ENCODE data around the gene SSTR5. TPM values are rescaled to one million over a fixed set of nuclear protein-coding genes. Genes with fewer than 3 reads are reported as not detected.

Gene SSTR5
- total and polyA plus RNA-seq, 2 of the 4 experiments (the other 2 are of a cell fraction) = not detected

- WGBS, 2 experiments (ENCODE audit: extremely low coverage in 2 of 2, insufficient read length in 1 of 2) = 58% methylated on average over 9 of the region's 11 CpGs; no CpG with 5 or more reads in 1 of the 2 experiments
- no peaks in the 10 kb centered on the region for H3K9me3 ChIP-seq (ENCODE audit: control insufficient read depth, insufficient read depth, low read length)
- H3K56ac ChIP-seq (ENCODE audit: extremely low read depth, insufficient read depth, low read length) = no peak overlapping the region
- no peak overlapping the region for H4K5ac ChIP-seq (ENCODE audit: low read depth, low read length)
- H3K23ac ChIP-seq (ENCODE audit: low read depth, low read length) = no peak overlapping the region
- H2BK5ac ChIP-seq (ENCODE audit: low read depth, low read length, poor library complexity, severe bottlenecking) = no peak overlapping the region
- dilution Hi-C loops (cut with HindIII; ENCODE audit: low sequenced_read_pairs, unreplicated experiment) = no loop called here
- no peak overlapping the region for H2AFZ ChIP-seq (replicated peaks; ENCODE audit: low read length, poor library complexity)
- TF ChIP-seq MAZ (IDR thresholded peaks at IDR 0.05; ENCODE audit: borderline replicate concordance, low read depth, low read length) (no peak), SMC3 (IDR thresholded peaks at IDR 0.05; ENCODE audit: low read depth, low read length) (no peak), BHLHE40 (IDR thresholded peaks at IDR 0.05; ENCODE audit: low read depth, low read length) (no peak), POLR2A (IDR thresholded peaks at IDR 0.05; ENCODE audit: low read depth, low read length) (no peak), MAFK (IDR thresholded peaks at IDR 0.05; ENCODE audit: low read depth, low read length) (no peak), FOS (IDR thresholded peaks at IDR 0.05; ENCODE audit: low read depth, low read length) (no peak), RAD21 (IDR thresholded peaks at IDR 0.05; ENCODE audit: low read length) (no peak), ELK1 (IDR thresholded peaks at IDR 0.05; ENCODE audit: borderline replicate concordance, low read depth, low read length) (no peak), CHD1 (IDR thresholded peaks at IDR 0.05; ENCODE audit: low read depth, low read length) (no peak)
- H3K27me3 ChIP-seq (ENCODE audit: control insufficient read depth, insufficient read depth, low read length) = peaks cover 27% of the 10 kb centered on the region
- in situ Hi-C loops (cut with MboI; ENCODE audit: low sequenced_read_pairs) = loop anchor here (5.0 to 25.0 kb wide), 2 partner anchors 238 to 338 kb away; partner anchors contain the start of genes ANTKMT, FBXL16 and METRN
- no peak overlapping the region for H3K4me2 ChIP-seq (ENCODE audit: low read depth, low read length)
- H4K8ac ChIP-seq (ENCODE audit: low read depth in 2 of 2, low read length in 2 of 2) = no peak overlapping the region
- H2AK9ac ChIP-seq (replicated peaks; ENCODE audit: low read depth, low read length, poor library complexity) = no peak overlapping the region
- H3K4me1 ChIP-seq (ENCODE audit: control insufficient read depth, insufficient read depth, low read length) = no peaks in the 10 kb centered on the region
- H3K9ac ChIP-seq (ENCODE audit: low read depth, low read length) = no peak overlapping the region
- H4K91ac ChIP-seq (ENCODE audit: insufficient read depth, low read depth, low read length) = no peak overlapping the region
- no peaks in the 10 kb centered on the region for H4K20me1 ChIP-seq (ENCODE audit: insufficient read depth, low read length)
- no peaks in the 10 kb centered on the region for H3K9me1 ChIP-seq (ENCODE audit: insufficient read depth, low read length)
- H2BK15ac ChIP-seq (ENCODE audit: low read depth, low read length) = no peak overlapping the region
- no peak overlapping the region for H3K4ac ChIP-seq (ENCODE audit: low read depth, low read length)
- intact Hi-C loops (cut with micrococcal nuclease) = no loop called here
- H2AK5ac ChIP-seq (ENCODE audit: low read depth, low read length) = no peak overlapping the region
- no peak overlapping the region for H3K27ac ChIP-seq (ENCODE audit: insufficient read depth, low read length)
- no peaks in the 10 kb centered on the region for H3K36me3 ChIP-seq (ENCODE audit: control insufficient read depth, insufficient read depth, low read length)
- DNase-seq (no peak), ATAC-seq (ENCODE audit: low read depth) (no peak)
- CTCF ChIA-PET = no interaction called here
- no peak overlapping the region for H2BK120ac ChIP-seq (ENCODE audit: low read depth, low read length)
- no peaks in the 10 kb centered on the region for H3K79me1 ChIP-seq (ENCODE audit: low read depth in 1 of 2, low read length in 2 of 2)
- H3K18ac ChIP-seq (ENCODE audit: low read depth, low read length) = no peak overlapping the region
- H3K14ac ChIP-seq (replicated peaks; ENCODE audit: low read depth, low read length) = no peak overlapping the region
- no peak overlapping the region for H2BK20ac ChIP-seq (ENCODE audit: low read depth, low read length)
- POLR2A ChIA-PET (ENCODE audit: unreplicated experiment) = no interaction called here
- H3K4me3 ChIP-seq (ENCODE audit: insufficient read depth, low read depth, low read length) = no peak overlapping the region
- no TSS peak for BruUV-seq (replicated peaks)
Observed at GRCh38 chr16:1049976-1050247, 22.6 kb upstream of the SSTR5 start.

Measured in IMR-90 (cell line).